Activated CD4-positive, CD25-positive, alpha-beta regulatory T cell treated with anti-CD3 and anti-CD28 coated beads, Interleukin-2, amount 50 U/mL, for 16 hours (primary cell): Measurements from ENCODE around the gene MACO1.
"Not testable (repeated sequence)": the region's sequence is repeated elsewhere in the genome, so short reads cannot be mapped to it uniquely, and the experiment has no call there.

Experiments used
- DNase-seq: peaks from one replicate; pipeline ENCODE4 v3.0.0-alpha.2; 2020; ENCODE audit warnings: low read depth, low spot score

Gene MACO1

GRCh38 chr1:25423206-25423605 is 7.5 kb upstream of the MACO1 start:
- DNase-seq: not testable (repeated sequence)

- DNase-seq: no peak
Measured at GRCh38 chr1:25425098-25426085, 5.3 kb upstream of the MACO1 start.

DNA sequence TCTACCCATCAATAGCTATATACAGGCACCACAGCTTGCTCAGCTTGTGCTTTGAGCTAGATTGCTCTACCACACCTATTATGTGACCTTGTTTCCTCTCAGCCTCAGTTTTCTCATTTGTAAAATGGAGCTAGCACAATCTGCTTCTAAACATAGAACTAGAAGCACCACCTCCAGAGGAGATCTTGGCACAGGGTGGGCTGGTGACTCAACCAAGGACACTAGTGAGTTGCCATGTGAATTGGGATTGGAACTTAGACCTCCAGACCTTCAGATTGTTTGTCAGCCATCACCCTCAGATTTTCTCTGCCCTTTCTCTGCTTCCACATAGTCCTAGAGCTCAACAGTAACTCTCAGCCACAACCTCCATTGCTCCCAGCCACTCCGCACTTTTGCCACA is 3.0 kb upstream of the MACO1 start:
- DNase-seq: no peak

- no peak for DNase-seq
Measured at GRCh38 chr1:25428475-25429166, 2.1 kb upstream of the MACO1 start.

GRCh38 chr1:25430967-25431881 is 527 bp downstream of the MACO1 start:
- no peak for DNase-seq

DNA sequence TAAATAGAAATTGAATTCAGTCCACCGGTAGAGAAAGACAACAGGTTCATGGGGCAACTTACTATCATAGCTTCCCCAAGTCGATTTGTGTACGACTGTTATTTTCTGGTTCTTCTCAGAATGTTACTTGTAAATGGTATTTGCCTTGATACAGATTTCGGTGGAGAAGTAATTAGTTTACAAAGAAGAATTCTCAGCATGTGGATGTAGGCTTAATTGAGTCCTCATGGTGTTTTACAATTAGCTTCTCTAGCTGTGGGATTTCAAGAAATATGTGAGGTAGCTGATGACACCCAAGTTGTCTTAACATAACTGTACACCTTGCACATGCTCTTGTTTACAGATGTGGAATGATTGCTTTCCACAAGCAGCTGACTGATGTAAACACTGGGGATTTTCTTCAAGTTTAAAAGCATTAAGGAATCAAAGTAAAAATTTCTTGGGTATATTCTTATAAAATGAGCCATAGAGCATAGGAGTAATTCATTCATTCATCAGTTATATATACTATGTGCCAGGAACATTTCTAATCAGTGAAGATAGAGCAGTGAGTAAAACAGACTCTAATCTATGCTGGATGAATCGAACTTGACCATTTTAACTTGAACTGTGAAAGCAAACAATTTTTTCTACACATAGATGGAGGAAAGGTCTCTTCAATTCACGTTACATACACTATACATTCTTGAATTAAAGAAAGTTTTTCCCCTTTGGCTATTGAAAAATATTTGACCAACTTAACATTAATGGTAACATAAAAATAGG is 1.4 kb downstream of the MACO1 start:
- DNase-seq: no peak

GRCh38 chr1:25432749-25433388 is 2.2 kb downstream of the MACO1 start:
- no peak for DNase-seq

DNA sequence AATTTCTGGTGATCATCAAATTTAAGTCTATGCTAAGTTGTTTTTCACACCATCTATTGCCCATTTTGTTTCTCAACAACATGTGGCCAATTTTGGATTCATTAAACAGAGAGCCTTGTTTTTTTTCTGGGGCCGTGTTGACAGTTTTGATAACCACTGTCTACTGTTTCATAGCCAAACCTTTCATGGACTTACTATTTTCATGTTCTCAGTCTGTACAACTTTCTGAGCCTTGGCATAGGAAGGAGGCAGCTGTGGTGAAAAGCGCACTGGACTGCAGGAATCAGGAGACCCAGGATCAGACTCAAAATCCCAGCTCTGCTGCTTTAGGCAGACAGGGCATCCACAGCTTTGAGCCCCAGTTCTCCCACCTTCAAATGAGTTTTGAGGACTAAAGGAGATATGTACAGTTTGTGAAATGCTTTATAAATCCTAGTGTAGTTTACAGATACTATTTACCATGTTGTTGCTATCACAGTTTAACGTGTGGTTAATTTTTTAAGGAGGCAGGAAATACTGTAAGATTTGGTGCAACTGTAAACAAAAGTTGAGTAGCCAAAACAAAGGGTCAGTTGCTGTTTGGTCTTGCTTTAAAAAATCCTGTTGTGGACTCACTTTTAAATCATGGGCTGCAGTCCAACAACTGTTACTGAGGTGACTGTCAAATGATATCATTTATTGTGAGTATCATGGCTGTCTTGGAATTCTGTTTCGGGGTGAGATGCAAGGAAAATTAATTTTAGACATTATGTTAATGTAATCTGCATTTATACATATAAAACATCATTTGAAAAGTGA is 2.9 kb downstream of the MACO1 start:
- no peak for DNase-seq

DNA sequence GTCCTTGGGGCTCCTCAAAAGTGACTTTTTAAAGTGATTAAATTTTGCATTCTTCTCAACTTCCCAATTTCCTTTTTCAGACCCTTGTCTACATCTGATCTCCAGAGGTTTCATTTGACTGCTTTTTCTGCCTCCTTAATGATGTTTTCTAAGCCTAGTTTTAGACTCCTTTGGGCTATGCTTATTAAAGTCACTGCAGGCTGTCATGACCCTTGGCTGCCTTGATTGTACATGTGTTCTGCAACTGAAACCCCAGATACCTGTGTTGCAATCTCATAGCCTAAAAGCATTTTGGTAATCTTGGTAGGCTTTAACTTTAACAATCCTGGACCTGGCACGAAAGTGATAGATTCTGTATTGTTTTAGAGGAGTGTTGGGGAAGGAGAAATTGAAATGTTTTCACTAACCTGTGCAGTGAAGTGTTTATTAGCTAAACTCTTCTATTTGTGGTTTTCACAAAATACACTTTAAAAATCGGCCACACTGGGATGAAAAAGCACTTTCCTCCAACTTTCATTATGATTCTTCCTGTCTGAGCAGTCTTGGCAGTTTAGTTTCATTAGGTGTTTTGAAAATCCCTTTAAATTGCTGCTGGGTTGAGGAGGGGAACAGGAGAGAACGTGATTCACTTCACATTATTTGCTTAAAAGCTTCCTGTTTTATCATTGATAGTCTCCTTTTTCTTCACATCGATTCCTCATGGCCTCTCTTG is 4.9 kb downstream of the MACO1 start:
- DNase-seq: no peak

DNA sequence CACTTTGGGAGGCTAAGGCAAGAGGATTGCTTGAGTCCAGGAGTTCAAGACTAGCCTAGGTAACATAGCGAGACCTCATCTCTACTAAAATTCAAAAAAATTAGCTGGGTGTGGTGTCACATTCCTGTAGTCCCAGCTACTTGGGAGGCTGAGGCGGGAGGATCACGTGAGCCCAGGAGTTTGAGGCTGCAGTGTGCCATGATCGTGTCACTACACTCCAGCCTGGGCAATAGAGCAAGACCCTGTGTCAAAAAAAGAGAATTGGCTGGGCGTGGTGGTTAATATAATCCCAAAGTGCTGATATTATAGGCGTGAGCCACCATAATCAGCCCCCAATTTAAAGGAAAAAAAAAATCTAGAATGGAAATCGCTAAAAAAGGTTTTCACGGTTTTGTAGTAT is 7.0 kb downstream of the MACO1 start:
- no peak for DNase-seq

- DNase-seq: no peak
Measured at GRCh38 chr1:25439287-25439686, 8.6 kb downstream of the MACO1 start.

DNA sequence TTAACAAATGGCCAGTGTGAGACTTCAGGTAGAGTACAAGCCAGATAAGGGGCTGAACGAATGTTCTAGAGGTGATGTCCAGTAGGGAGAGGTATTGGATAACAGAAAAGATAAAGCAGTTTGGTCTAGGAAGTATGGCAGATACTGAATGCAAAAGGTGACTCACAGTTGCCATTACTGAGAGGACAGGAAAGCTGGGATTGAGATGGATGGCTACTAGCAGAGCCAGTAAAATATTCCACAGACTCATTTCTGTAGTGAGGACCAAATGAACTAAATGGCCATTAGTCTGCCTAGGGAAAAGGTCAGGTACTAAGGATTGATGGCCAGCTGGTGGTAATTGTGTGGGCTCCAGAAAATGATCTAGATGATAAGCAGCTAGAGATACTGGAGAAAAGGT is 11.5 kb downstream of the MACO1 start:
- DNase-seq: no peak

- DNase-seq: no peak
Measured at GRCh38 chr1:25443030-25443699, 12.5 kb downstream of the MACO1 start.

- DNase-seq: not testable (repeated sequence)
Measured at GRCh38 chr1:25444604-25445003, 13.9 kb downstream of the MACO1 start.

DNA sequence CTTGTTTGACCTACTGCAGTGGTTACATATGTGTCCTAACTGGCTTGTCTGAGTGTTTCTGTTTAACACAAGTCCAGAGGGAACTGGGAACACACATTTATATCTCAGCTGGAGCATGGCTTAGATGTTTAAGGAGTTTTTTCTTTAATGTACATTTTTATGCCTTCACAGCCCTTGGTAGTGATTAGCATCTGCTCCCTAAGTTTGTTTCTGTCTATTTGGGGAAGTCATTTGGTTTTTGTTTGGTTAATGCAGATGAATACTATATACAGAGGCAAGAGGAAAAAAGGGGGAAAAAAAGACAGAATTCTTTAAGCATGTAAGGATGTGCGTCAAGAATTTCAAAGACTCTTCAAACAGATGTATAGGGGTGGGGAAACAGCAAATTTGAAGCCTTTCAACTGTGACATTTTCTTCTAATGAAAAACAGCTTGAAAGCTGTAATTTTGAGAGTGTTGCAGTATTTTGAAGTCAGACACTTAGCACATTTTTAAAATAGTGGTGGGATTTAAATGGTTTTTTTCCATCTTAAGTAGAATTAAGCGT is 15.4 kb downstream of the MACO1 start:
- DNase-seq: no peak

DNA sequence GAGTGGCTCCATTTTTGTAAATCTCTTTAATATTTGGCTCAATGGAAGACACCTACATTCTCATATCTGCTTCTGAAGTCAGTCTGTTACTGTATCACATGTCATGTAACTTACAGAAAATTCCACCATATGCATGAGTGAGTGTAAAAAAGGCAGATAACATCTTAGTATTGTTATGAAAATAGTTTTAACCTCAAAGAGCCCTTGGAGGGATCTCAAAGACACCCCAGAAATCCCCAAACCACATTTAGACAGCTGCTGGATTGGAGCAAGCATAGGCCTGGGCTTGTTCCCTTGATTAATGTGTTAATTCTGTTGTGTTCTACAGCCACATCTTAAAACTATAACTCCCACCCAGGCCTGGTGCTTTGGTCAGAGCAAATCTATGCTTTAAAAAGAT is 16.9 kb downstream of the MACO1 start:
- DNase-seq: no peak

- no peak for DNase-seq
Measured at GRCh38 chr1:25450891-25451290, 20.2 kb downstream of the MACO1 start.

DNA sequence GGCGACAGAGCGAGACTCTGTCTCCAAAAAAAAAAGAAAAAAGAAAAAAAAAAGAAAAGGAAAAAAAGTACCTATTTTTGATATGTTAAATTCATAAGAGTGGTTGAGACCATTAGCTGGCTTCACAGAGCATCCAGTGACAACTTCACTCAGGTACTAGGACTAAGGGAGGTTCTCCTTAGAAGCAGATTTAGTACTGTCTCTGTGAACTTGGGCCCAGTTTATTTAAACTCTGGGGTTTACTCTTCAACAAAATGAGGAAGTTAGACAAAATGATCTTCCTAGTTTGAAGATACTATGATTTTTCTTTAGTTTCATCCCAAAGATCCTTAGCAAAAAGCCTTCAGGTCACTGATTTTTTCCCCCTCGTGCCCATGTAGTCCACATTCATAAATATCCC is 21.2 kb downstream of the MACO1 start:
- DNase-seq: no peak
